Omental fat pad (tissue), 4 donors: ENCODE measurements around the gene PHKB. TPM values are rescaled to one million over a fixed set of nuclear protein-coding genes. Genes with fewer than 3 reads are reported as not detected.

Source experiments
- ATAC-seq: fragments of 150-250 bp; one replicate; pipeline ENCODE4 v1.9.1; 2016; ENCODE audit warnings: mild to moderate bottlenecking, moderate library complexity; ENCODE audit not compliant: low FRiP score
- DNase-seq: peaks from one replicate; pipeline ENCODE4 v3.0.0-alpha.2; 2019; ENCODE audit warnings: low spot score
- CTCF ChIP-seq, 3 donors: fragments of 450-650 bp; IDR thresholded peaks; one replicate each; pipeline ENCODE4 v1.5.1; 2016 to 2017; ENCODE audit warnings: antibody characterized with exemption in 3 of 3, mild to moderate bottlenecking in 3 of 3, moderate library complexity in 2 of 3
- total RNA-seq, 4 donors: library from RNA; depleted of rRNA; stranded (reverse); fragments of >200 nt; gene quantifications; one replicate each; pipeline ENCODE4 v1.1.0, GENCODE V29; 2016

Gene PHKB
- total RNA-seq, 4 donors from 2014 or later = 55.1 to 112 (median 66.4) TPM

DNA sequence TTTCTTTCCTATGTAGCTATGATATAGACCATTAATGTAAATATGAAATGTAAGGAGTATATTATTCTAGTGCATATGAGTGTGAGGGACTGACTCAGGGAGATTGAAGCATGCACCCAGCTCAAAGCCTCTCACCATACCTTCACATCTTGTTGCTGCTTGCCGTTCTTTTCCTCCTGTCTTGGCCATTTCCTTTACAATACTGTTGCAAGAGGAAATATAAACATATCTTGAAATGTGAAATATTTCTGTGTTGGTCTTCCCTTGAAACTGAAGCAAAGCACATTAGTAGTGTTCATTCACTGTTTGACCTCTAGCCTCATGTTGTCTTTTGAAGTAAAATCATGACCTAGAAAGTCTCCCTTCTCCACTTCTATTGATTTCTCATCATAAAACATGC, 46.6 kb downstream of the PHKB start:
- ATAC-seq = no peak

DNA sequence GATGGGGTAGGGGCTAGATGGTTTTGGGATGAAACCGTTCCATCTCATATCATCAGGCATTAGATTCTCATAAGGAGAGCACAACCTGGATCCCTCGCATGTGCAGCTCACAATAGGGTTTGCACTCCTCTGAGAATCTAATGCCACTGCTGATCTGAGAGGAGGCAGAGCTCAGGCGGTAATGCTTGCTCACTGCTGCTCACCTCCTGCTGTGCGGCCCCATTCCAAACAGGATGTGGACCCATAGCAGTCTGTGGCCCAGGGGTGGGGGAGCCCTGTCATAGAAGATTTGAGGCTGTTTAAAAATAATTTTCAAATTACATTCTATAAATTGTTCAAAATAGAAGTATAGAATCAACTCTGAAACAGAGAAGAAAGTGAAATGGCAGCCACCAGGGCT, 50.8 kb downstream of the PHKB start:
- TF ChIP-seq CTCF (IDR thresholded peaks at IDR 0.05) = no peak
- no peak for DNase-seq
- ATAC-seq = no peak

More for the DNA sequence above, 46.6 kb downstream of the PHKB start:
- no peak for TF ChIP-seq CTCF (IDR thresholded peaks at IDR 0.05)
- no peak for DNase-seq

GRCh38 chr16:47519037-47519436, 57.9 kb downstream of the PHKB start:
- DNase-seq (no peak), ATAC-seq (no peak)
- no peak for TF ChIP-seq CTCF (IDR thresholded peaks at IDR 0.05)

- ATAC-seq (no peak), DNase-seq (no peak)
- TF ChIP-seq CTCF (IDR thresholded peaks at IDR 0.05) = no peak
These were observed 58.4 kb downstream of the PHKB start for GRCh38 chr16:47519546-47519945.

GRCh38 chr16:47519996-47520679, 59.0 kb downstream of the PHKB start:
- ATAC-seq (no peak), DNase-seq (no peak)
- TF ChIP-seq CTCF (IDR thresholded peaks at IDR 0.05) = no peak

DNA sequence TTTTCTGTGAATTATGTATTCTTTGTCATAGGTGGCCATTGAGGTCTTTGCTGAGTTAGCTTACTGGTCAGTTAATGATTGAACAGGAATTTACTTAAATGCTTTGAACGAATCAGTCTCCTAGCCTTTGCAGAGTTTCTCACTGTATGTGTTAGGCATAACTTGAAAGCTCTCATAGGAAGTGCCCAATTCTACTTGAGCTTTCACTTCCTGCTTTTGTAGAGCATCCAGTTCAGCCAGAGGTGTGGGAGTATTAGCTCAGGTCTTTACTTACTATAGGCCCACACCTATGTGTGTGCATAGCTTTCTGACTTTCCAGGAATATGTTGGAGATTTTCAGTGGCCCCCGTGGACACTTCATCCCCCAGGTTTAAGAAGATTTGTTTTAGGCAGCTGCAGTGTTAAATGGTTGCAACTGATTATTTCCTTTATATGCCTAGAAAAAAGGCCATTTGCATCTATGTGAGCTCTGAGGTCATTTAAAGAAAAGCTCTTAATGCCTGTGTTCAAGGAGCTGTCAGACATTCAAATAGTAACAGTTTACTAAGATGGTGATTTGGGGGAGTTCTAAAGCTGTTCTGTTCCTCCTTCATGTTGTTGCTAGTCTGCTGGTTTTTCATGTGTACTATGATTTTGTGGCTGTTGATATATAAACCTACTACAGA, 62.3 kb downstream of the PHKB start:
- TF ChIP-seq CTCF (IDR thresholded peaks at IDR 0.05) = no peak
- DNase-seq = no peak
- ATAC-seq = no peak

GRCh38 chr16:47524007-47524405, 62.9 kb downstream of the PHKB start:
- DNase-seq = no peak
- ATAC-seq = no peak
- TF ChIP-seq CTCF (IDR thresholded peaks at IDR 0.05) = no peak
